ENCODE results near the gene SLC10A4. TPM values are rescaled to one million over a fixed set of nuclear protein-coding genes. Genes with fewer than 3 reads are reported as not detected.

Gene SLC10A4
- total and polyA plus RNA-seq, 2 of the 4 experiments (the other 2 are of a cell fraction), result not detected

- no peak for ATAC-seq (ENCODE audit: low read depth)
Observed at GRCh38 chr4:48475770-48476169, 7.4 kb upstream of the SLC10A4 start.

More at GRCh38 chr4:48475770-48476169, 7.4 kb upstream of the SLC10A4 start:
- H3K9ac ChIP-seq (ENCODE audit: low read depth, low read length), result no peak overlapping the region
- H3K9me3 ChIP-seq (ENCODE audit: control insufficient read depth, insufficient read depth, low read length), result no peaks in the 10 kb centered on the region
- no peak overlapping the region for H3K18ac ChIP-seq (ENCODE audit: low read depth, low read length)
- BruUV-seq (replicated peaks), result no TSS peak
- no peak overlapping the region for H4K8ac ChIP-seq (ENCODE audit: low read depth in 2 of 2, low read length in 2 of 2)
- H3K14ac ChIP-seq (replicated peaks; ENCODE audit: low read depth, low read length), result no peak overlapping the region
- no peak overlapping the region for H3K4me2 ChIP-seq (ENCODE audit: low read depth, low read length)
- no peak for TF ChIP-seq RFX5 (IDR thresholded peaks at IDR 0.05; ENCODE audit: low read depth, low read length)
- no peak for TF ChIP-seq POLR2A (IDR thresholded peaks at IDR 0.05; ENCODE audit: low read depth, low read length)
- TF ChIP-seq MXI1 (IDR thresholded peaks at IDR 0.05; ENCODE audit: borderline replicate concordance, low read depth, low read length), result no peak
- TF ChIP-seq CHD1 (IDR thresholded peaks at IDR 0.05; ENCODE audit: low read depth, low read length), result no peak
- no peak for TF ChIP-seq MAZ (IDR thresholded peaks at IDR 0.05; ENCODE audit: borderline replicate concordance, low read depth, low read length)
- TF ChIP-seq CTCF (conservative IDR thresholded peaks at IDR 0.05; ENCODE audit: low read depth, low read length), result no peak
- TF ChIP-seq NFE2L2 (IDR thresholded peaks at IDR 0.05; ENCODE audit: low read depth, low read length), result no peak
- no peak for TF ChIP-seq SMC3 (IDR thresholded peaks at IDR 0.05; ENCODE audit: low read depth, low read length)
- no peak for TF ChIP-seq RCOR1 (IDR thresholded peaks at IDR 0.05; ENCODE audit: insufficient replicate concordance, low read length)
- TF ChIP-seq FOS (IDR thresholded peaks at IDR 0.05; ENCODE audit: low read depth, low read length), result no peak
- no peak for TF ChIP-seq USF2 (IDR thresholded peaks at IDR 0.05; ENCODE audit: low read depth, low read length)
- TF ChIP-seq BHLHE40 (IDR thresholded peaks at IDR 0.05; ENCODE audit: low read depth, low read length), result no peak
- no peak for TF ChIP-seq ELK1 (IDR thresholded peaks at IDR 0.05; ENCODE audit: borderline replicate concordance, low read depth, low read length)
- no peak for TF ChIP-seq MAFK (IDR thresholded peaks at IDR 0.05; ENCODE audit: low read depth, low read length)
- no peak for TF ChIP-seq RAD21 (IDR thresholded peaks at IDR 0.05; ENCODE audit: low read length)
- WGBS, 2 experiments (ENCODE audit: extremely low coverage in 2 of 2, insufficient read length in 1 of 2), result 96% methylated on average over 4 of the region's 6 CpGs; no CpG with 5 or more reads in 1 of the 2 experiments
- H2BK15ac ChIP-seq (ENCODE audit: low read depth, low read length), result no peak overlapping the region
- H2AFZ ChIP-seq (replicated peaks; ENCODE audit: low read length, poor library complexity), result no peak overlapping the region
- no peak overlapping the region for H2AK9ac ChIP-seq (replicated peaks; ENCODE audit: low read depth, low read length, poor library complexity)
- H4K20me1 ChIP-seq (ENCODE audit: insufficient read depth, low read length), result no peaks in the 10 kb centered on the region
- no peak overlapping the region for H2BK20ac ChIP-seq (ENCODE audit: low read depth, low read length)
- H2BK120ac ChIP-seq (ENCODE audit: low read depth, low read length), result no peak overlapping the region
- H3K56ac ChIP-seq (ENCODE audit: extremely low read depth, insufficient read depth, low read length), result no peak overlapping the region
- no peaks in the 10 kb centered on the region for H3K36me3 ChIP-seq (ENCODE audit: control insufficient read depth, insufficient read depth, low read length)
- intact Hi-C loops (cut with micrococcal nuclease) (no loop called here), in situ Hi-C loops (cut with MboI; ENCODE audit: low sequenced_read_pairs) (loop anchor here (25.0 kb wide), 1 partner anchor 88 kb away; no protein-coding TSS in a partner anchor), dilution Hi-C loops (cut with HindIII; ENCODE audit: low sequenced_read_pairs, unreplicated experiment) (no loop called here)
- no peak overlapping the region for H2BK5ac ChIP-seq (ENCODE audit: low read depth, low read length, poor library complexity, severe bottlenecking)
- no peak overlapping the region for H4K91ac ChIP-seq (ENCODE audit: insufficient read depth, low read depth, low read length)
- no peak overlapping the region for H3K4me3 ChIP-seq (ENCODE audit: insufficient read depth, low read depth, low read length)
- ChIA-PET CTCF (no interaction called here), POLR2A (ENCODE audit: unreplicated experiment) (no interaction called here)
- H3K79me1 ChIP-seq (ENCODE audit: low read depth in 1 of 2, low read length in 2 of 2), result no peaks in the 10 kb centered on the region
- no peak for DNase-seq
- no peak overlapping the region for H4K5ac ChIP-seq (ENCODE audit: low read depth, low read length)
- H3K4ac ChIP-seq (ENCODE audit: low read depth, low read length), result no peak overlapping the region
- no peak overlapping the region for H2AK5ac ChIP-seq (ENCODE audit: low read depth, low read length)
- H3K27ac ChIP-seq (ENCODE audit: insufficient read depth, low read length), result no peak overlapping the region
- no peaks in the 10 kb centered on the region for H3K9me1 ChIP-seq (ENCODE audit: insufficient read depth, low read length)
- H3K23ac ChIP-seq (ENCODE audit: low read depth, low read length), result no peak overlapping the region
- H3K27me3 ChIP-seq (ENCODE audit: control insufficient read depth, insufficient read depth, low read length), result peaks cover 5% of the 10 kb centered on the region
- no peaks in the 10 kb centered on the region for H3K4me1 ChIP-seq (ENCODE audit: control insufficient read depth, insufficient read depth, low read length)
